Neural cell (in vitro differentiated cells): ENCODE measurements around the gene ALPG.

Source experiments
- EP300 ChIP-seq: fragments of 450-650 bp; conservative IDR thresholded peaks from 2 replicates; pipeline ENCODE4 v1.6.1; 2014; ENCODE audit warnings: antibody characterized with exemption, mild to moderate bottlenecking, moderate library complexity; ENCODE audit not compliant: poor library complexity, severe bottlenecking
- EZH2 ChIP-seq: fragments of 200-600, 300-800 bp; shearing (Covaris generic), sonication (generic); IDR thresholded peaks from 2 replicates; pipeline ENCODE4 v1.6.1; 2014; ENCODE audit warnings: antibody characterized with exemption, low read length, borderline replicate concordance, mild to moderate bottlenecking; ENCODE audit not compliant: insufficient read depth, poor library complexity, severe bottlenecking
- MXI1 ChIP-seq: fragments of 450-650 bp; conservative IDR thresholded peaks from 2 replicates; pipeline ENCODE4 v1.6.1; 2014; ENCODE audit warnings: antibody characterized with exemption, mild to moderate bottlenecking; ENCODE audit not compliant: poor library complexity, severe bottlenecking
- POLR2AphosphoS5 ChIP-seq: IDR thresholded peaks from 2 replicates; pipeline ENCODE4 v1.6.1; 2012
- RAD21 ChIP-seq: fragments of 450-650 bp; conservative IDR thresholded peaks from 2 replicates; pipeline ENCODE4 v1.6.1; 2014; ENCODE audit warnings: antibody characterized with exemption, mild to moderate bottlenecking, moderate library complexity
- SMC3 ChIP-seq: fragments of 450-650 bp; conservative IDR thresholded peaks from 2 replicates; pipeline ENCODE4 v1.6.1; 2014; ENCODE audit warnings: antibody characterized with exemption, mild to moderate bottlenecking, moderate library complexity; ENCODE audit not compliant: poor library complexity
- TAF1 ChIP-seq: IDR thresholded peaks from 2 replicates; pipeline ENCODE4 v1.6.1; 2012; ENCODE audit warnings: low read depth
- TF ChIP-seq, protein P1 (sequence below): fragments of 450-650 bp; IDR thresholded peaks from 2 replicates; pipeline ENCODE4 v1.5.1; 2014; ENCODE audit warnings: antibody characterized with exemption, mild to moderate bottlenecking, moderate library complexity; ENCODE audit not compliant: poor library complexity, severe bottlenecking
- TF ChIP-seq, protein P2 (sequence below): IDR thresholded peaks from 2 replicates; pipeline ENCODE4 v1.6.1; 2012; ENCODE audit warnings: borderline replicate concordance

DNA sequence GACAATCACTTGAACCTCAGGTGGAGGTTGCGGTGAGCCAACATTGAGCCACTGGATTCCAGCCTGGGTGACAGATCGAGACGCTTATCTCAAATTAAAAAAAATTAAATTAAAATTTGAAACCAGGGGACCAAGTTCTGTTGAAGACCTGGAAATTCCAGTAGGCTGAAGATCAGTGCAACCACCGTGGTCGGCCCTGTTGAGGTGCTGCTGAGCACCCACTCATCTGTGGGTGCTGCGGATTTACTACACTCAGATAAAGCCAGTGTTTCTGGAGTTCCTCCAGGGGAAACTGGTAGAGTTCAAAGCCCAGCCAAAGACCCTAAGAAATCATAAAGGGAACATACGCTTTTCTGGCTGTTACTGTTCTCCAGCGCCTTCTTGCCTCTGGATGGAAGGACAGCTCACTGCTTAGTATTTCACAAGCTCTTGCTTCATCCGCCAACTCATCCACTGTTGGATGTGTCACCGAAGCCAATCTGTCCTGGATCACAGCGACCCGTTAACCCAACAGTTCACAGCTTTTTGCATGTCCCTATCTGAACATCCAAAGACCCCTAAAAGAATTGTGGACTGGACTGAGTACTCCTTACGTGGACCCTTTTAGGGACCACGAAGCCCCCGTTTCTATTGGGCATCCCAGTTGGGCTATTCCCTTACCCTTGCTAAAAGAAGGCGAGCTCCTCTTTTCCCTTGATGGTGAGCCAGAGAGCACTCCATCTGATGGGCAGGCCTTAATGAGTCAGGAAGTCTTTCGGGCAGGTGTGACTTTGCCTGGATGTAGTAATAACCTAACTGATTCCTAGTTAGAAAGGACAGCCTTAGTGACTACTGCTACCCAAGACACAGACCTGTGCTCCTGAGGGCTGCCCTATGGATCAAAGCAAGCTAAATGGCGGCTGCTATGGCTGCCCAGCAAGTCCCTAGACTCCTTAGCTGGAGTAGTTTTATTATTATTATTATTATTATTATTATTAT is 34.1 kb upstream of the ALPG start:
- TF ChIP-seq, protein P1, sequence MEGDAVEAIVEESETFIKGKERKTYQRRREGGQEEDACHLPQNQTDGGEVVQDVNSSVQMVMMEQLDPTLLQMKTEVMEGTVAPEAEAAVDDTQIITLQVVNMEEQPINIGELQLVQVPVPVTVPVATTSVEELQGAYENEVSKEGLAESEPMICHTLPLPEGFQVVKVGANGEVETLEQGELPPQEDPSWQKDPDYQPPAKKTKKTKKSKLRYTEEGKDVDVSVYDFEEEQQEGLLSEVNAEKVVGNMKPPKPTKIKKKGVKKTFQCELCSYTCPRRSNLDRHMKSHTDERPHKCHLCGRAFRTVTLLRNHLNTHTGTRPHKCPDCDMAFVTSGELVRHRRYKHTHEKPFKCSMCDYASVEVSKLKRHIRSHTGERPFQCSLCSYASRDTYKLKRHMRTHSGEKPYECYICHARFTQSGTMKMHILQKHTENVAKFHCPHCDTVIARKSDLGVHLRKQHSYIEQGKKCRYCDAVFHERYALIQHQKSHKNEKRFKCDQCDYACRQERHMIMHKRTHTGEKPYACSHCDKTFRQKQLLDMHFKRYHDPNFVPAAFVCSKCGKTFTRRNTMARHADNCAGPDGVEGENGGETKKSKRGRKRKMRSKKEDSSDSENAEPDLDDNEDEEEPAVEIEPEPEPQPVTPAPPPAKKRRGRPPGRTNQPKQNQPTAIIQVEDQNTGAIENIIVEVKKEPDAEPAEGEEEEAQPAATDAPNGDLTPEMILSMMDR: no peak
- TF ChIP-seq TAF1 (no peak), EZH2 (no peak), MXI1 (no peak), POLR2AphosphoS5 (no peak), EP300 (no peak), RAD21 (no peak), SMC3 (no peak)
- TF ChIP-seq, protein P2, sequence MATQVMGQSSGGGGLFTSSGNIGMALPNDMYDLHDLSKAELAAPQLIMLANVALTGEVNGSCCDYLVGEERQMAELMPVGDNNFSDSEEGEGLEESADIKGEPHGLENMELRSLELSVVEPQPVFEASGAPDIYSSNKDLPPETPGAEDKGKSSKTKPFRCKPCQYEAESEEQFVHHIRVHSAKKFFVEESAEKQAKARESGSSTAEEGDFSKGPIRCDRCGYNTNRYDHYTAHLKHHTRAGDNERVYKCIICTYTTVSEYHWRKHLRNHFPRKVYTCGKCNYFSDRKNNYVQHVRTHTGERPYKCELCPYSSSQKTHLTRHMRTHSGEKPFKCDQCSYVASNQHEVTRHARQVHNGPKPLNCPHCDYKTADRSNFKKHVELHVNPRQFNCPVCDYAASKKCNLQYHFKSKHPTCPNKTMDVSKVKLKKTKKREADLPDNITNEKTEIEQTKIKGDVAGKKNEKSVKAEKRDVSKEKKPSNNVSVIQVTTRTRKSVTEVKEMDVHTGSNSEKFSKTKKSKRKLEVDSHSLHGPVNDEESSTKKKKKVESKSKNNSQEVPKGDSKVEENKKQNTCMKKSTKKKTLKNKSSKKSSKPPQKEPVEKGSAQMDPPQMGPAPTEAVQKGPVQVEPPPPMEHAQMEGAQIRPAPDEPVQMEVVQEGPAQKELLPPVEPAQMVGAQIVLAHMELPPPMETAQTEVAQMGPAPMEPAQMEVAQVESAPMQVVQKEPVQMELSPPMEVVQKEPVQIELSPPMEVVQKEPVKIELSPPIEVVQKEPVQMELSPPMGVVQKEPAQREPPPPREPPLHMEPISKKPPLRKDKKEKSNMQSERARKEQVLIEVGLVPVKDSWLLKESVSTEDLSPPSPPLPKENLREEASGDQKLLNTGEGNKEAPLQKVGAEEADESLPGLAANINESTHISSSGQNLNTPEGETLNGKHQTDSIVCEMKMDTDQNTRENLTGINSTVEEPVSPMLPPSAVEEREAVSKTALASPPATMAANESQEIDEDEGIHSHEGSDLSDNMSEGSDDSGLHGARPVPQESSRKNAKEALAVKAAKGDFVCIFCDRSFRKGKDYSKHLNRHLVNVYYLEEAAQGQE: no peak
